SK-N-SH (cell line): ENCODE data around the gene ALDH3A1. TPM values are rescaled to one million over a fixed set of nuclear protein-coding genes. Genes with fewer than 3 reads are reported as not detected.

Source experiments
- CTCF ChIA-PET: fragments of 300-600, 350-600 bp; formaldehyde crosslinking; extraction: SDS; loops from one replicate; lab custom pipeline; 2021; lab: Yijun Ruan, JAX
- POLR2A ChIA-PET: fragments of 350-600 bp; sonication (Branson Sonifier 250); formaldehyde crosslinking; extraction: SDS; loops from one replicate; lab custom pipeline; 2020; ENCODE audit warnings: antibody characterized with exemption, inconsistent platforms; lab: Yijun Ruan, JAX
- DNase-seq: peaks from one replicate; pipeline ENCODE4 v3.0.0; 2012
- H2AFZ ChIP-seq: fragments of 200-600 bp; sonication (generic); 2 replicates; pipeline ENCODE4 v1.8.1; 2016; ENCODE audit warnings: antibody characterized with exemption, mild to moderate bottlenecking, low read depth
- H3F3A ChIP-seq: fragments of 200-600 bp; sonication (generic); replicated peaks from 2 replicates; pipeline ENCODE3; 2016; ENCODE audit warnings: antibody characterized with exemption, mild to moderate bottlenecking; ENCODE audit not compliant: insufficient read depth
- H3K27ac ChIP-seq, 2 experiments: fragments of 200-500 bp in 1 of 2; fragments of 200-600 bp in 1 of 2; sonication (Bioruptor generic) in 1 of 2; sonication (generic), shearing (Covaris generic) in 1 of 2; 2 replicates each; pipeline versions ENCODE4 v1.5.1 to v1.6.1; 2014 to 2016; ENCODE audit warnings: low read depth in 2 of 2, inconsistent platforms in 1 of 2, low read length in 1 of 2, mild to moderate bottlenecking in 1 of 2, mixed read lengths in 1 of 2
- H3K27me3 ChIP-seq: fragments of 200-600 bp; sonication (generic), shearing (Covaris generic); 2 replicates; pipeline ENCODE4 v1.6.1; 2016; ENCODE audit warnings: mixed run types; ENCODE audit not compliant: insufficient read depth
- H3K36me3 ChIP-seq, 2 experiments: fragments of 200-500 bp in 1 of 2; fragments of 200-600 bp in 1 of 2; sonication (Bioruptor generic) in 1 of 2; sonication (generic) in 1 of 2; replicated peaks in 1 of 2; 2 replicates each; pipeline versions ENCODE3 to v1.5.1; 2014 to 2016; ENCODE audit warnings: low read length in 1 of 2, mild to moderate bottlenecking in 1 of 2; ENCODE audit not compliant: insufficient read depth in 2 of 2, control insufficient read depth in 1 of 2
- H3K4me1 ChIP-seq, 2 experiments: fragments of 200-500 bp in 1 of 2; fragments of 200-600 bp in 1 of 2; sonication (Bioruptor generic) in 1 of 2; sonication (generic), shearing (Covaris generic) in 1 of 2; 2 replicates each; pipeline versions ENCODE4 v1.5.1 to v1.6.1; 2014 to 2016; ENCODE audit warnings: low read depth in 1 of 2, low read length in 1 of 2, mixed run types in 1 of 2; ENCODE audit not compliant: insufficient read depth in 2 of 2, control insufficient read depth in 1 of 2
- H3K4me2 ChIP-seq: fragments of 200-600 bp; sonication (generic), shearing (Covaris generic); 2 replicates; pipeline ENCODE4 v1.6.1; 2017; ENCODE audit warnings: mixed run types
- H3K4me3 ChIP-seq, 2 experiments: fragments of 200-500 bp in 1 of 2; fragments of 200-600 bp in 1 of 2; sonication (Bioruptor generic) in 1 of 2; sonication (generic), shearing (Covaris generic) in 1 of 2; 2 replicates each; pipeline versions ENCODE4 v1.5.1 to v1.8.1; 2014 to 2016; ENCODE audit warnings: low read depth in 2 of 2, inconsistent platforms in 1 of 2, low read length in 1 of 2, mild to moderate bottlenecking in 1 of 2, mixed read lengths in 1 of 2, moderate library complexity in 1 of 2
- H3K79me2 ChIP-seq: fragments of 200-600 bp; sonication (generic); 2 replicates; pipeline ENCODE4 v1.8.1; 2017; ENCODE audit warnings: mild to moderate bottlenecking; ENCODE audit not compliant: insufficient read depth
- H3K9ac ChIP-seq: fragments of 200-600 bp; sonication (generic); 2 replicates; pipeline ENCODE4 v1.6.1; 2017; ENCODE audit warnings: mixed run types
- H3K9me2 ChIP-seq: fragments of 200-600 bp; sonication (generic); 2 replicates; pipeline ENCODE4 v1.6.1; 2017; ENCODE audit warnings: mixed run types
- H3K9me3 ChIP-seq: fragments of 200-600 bp; sonication (generic); 2 replicates; pipeline ENCODE4 v1.6.1; 2017; ENCODE audit warnings: mixed run types, mild to moderate bottlenecking, moderate library complexity
- H4K20me1 ChIP-seq: fragments of 200-600 bp; sonication (generic); 2 replicates; pipeline ENCODE4 v1.6.1; 2017; ENCODE audit warnings: mild to moderate bottlenecking, mixed run types; ENCODE audit not compliant: insufficient read depth
- ELF1 ChIP-seq: IDR thresholded peaks from 2 replicates; pipeline ENCODE4 v1.4.0; 2012
- FOXM1 ChIP-seq: IDR thresholded peaks from 2 replicates; pipeline ENCODE4 v1.4.0; 2012; ENCODE audit warnings: low read depth, mild to moderate bottlenecking
- JUND ChIP-seq: IDR thresholded peaks from 2 replicates; pipeline ENCODE4 v1.4.0; 2012
- MEF2A ChIP-seq: IDR thresholded peaks from 2 replicates; pipeline ENCODE4 v1.4.0; 2012; ENCODE audit warnings: low read depth, borderline replicate concordance
- NFIC ChIP-seq: IDR thresholded peaks from 2 replicates; pipeline ENCODE4 v1.4.0; 2012; ENCODE audit warnings: borderline replicate concordance
- NRF1 ChIP-seq: IDR thresholded peaks from 2 replicates; pipeline ENCODE4 v1.6.1; 2012; ENCODE audit warnings: low read depth, mild to moderate bottlenecking, low read length
- POLR2AphosphoS5 ChIP-seq: IDR thresholded peaks from 2 replicates; pipeline ENCODE4 v1.6.1; 2012; ENCODE audit warnings: low read depth, low read length
- RAD21 ChIP-seq: IDR thresholded peaks from 2 replicates; pipeline ENCODE4 v1.6.1; 2012; ENCODE audit warnings: mild to moderate bottlenecking, low read length
- RCOR1 ChIP-seq: fragments of 150-350 bp; IDR thresholded peaks from 2 replicates; pipeline ENCODE4 v1.6.1; 2017; ENCODE audit warnings: antibody characterized with exemption, low read length
- RFX5 ChIP-seq: IDR thresholded peaks from 2 replicates; pipeline ENCODE4 v1.6.1; 2012; ENCODE audit warnings: mild to moderate bottlenecking, improper control_type of control experiment, low read length
- TAF1 ChIP-seq: IDR thresholded peaks from 2 replicates; pipeline ENCODE4 v1.6.1; 2012; ENCODE audit warnings: low read depth, mild to moderate bottlenecking, low read length, moderate library complexity, borderline replicate concordance
- WGBS: methylation state at CpG from one replicate; pipeline ENCODE4 v1.1.6; 2017; ENCODE audit warnings: low lambda C conversion rate; 5-methylcytosine and 5-hydroxymethylcytosine counted together
- polyA plus RNA-seq, 3 experiments: library from polyadenylated mRNA; depleted of rRNA; stranded (reverse); fragments of >200 nt; gene quantifications; 2 replicates each; pipeline ENCODE4 v1.2.3, GENCODE V29; 2012
- TF ChIP-seq, protein P1 (sequence below): IDR thresholded peaks from 2 replicates; pipeline ENCODE4 v1.4.0; 2012; ENCODE audit warnings: low read depth, borderline replicate concordance
- TF ChIP-seq, protein P2 (sequence below): IDR thresholded peaks from 2 replicates; pipeline ENCODE4; 2012
- TF ChIP-seq, protein P3 (sequence below): fragments of 200-600 bp; sonication (generic); IDR thresholded peaks from 2 replicates; pipeline ENCODE4 v1.6.1; 2017; ENCODE audit warnings: antibody characterized with exemption, mild to moderate bottlenecking, moderate library complexity
- TF ChIP-seq, protein P4 (sequence below): IDR thresholded peaks from 2 replicates; pipeline ENCODE4 v1.4.0; 2012; ENCODE audit warnings: low read depth, borderline replicate concordance

ALDH3A1 gene
- polyA plus RNA-seq, 1 of the 3 experiments (the other 2 are of a cell fraction), result 0.79 TPM

DNA sequence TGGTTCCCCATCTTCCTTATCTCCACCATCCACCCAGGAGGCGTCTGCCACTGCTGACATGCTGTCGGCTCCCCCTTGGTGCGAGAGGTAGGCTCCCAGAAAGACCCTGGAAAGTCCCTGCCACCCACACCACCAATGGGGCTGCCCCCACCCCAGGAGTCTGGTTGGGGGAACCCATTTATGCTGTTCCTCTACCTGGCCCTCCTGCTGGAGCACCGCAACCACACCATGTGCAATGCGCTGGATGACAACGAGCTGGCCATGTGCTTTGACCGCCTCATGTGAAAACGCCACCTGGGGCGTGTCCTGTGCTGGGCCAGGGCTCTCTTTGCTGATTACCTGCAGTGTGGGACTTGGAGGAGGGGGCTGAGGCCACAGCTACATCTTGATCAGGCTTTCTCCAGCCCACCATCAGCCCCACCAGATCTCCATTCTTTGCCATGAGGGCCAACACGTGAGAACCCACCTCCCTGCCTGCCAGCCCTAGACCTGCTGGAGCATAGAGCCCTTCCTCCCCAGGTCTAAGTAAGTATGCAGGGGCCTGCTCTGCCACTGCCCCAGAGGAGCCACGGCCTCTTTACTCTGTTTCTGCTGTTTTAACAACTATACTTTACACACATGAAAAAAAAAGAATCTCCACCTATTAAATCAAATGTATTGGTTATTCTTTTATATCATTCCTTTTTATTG, 7.9 kb upstream of the ALDH3A1 start:
- TF ChIP-seq RAD21 (no peak), FOXM1 (no peak), MEF2A (no peak), NRF1 (no peak), ELF1 (no peak), RFX5 (no peak), NFIC (no peak), TAF1 (no peak), JUND (no peak), RCOR1 (no peak), POLR2AphosphoS5 (no peak)
- TF ChIP-seq, protein P1, sequence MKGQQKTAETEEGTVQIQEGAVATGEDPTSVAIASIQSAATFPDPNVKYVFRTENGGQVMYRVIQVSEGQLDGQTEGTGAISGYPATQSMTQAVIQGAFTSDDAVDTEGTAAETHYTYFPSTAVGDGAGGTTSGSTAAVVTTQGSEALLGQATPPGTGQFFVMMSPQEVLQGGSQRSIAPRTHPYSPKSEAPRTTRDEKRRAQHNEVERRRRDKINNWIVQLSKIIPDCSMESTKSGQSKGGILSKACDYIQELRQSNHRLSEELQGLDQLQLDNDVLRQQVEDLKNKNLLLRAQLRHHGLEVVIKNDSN, result no peak
- TF ChIP-seq, protein P2, sequence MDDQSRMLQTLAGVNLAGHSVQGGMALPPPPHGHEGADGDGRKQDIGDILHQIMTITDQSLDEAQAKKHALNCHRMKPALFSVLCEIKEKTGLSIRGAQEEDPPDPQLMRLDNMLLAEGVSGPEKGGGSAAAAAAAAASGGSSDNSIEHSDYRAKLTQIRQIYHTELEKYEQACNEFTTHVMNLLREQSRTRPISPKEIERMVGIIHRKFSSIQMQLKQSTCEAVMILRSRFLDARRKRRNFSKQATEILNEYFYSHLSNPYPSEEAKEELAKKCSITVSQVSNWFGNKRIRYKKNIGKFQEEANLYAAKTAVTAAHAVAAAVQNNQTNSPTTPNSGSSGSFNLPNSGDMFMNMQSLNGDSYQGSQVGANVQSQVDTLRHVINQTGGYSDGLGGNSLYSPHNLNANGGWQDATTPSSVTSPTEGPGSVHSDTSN, result no peak
- TF ChIP-seq, protein P3, sequence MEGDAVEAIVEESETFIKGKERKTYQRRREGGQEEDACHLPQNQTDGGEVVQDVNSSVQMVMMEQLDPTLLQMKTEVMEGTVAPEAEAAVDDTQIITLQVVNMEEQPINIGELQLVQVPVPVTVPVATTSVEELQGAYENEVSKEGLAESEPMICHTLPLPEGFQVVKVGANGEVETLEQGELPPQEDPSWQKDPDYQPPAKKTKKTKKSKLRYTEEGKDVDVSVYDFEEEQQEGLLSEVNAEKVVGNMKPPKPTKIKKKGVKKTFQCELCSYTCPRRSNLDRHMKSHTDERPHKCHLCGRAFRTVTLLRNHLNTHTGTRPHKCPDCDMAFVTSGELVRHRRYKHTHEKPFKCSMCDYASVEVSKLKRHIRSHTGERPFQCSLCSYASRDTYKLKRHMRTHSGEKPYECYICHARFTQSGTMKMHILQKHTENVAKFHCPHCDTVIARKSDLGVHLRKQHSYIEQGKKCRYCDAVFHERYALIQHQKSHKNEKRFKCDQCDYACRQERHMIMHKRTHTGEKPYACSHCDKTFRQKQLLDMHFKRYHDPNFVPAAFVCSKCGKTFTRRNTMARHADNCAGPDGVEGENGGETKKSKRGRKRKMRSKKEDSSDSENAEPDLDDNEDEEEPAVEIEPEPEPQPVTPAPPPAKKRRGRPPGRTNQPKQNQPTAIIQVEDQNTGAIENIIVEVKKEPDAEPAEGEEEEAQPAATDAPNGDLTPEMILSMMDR, result no peak
- TF ChIP-seq, protein P4, sequence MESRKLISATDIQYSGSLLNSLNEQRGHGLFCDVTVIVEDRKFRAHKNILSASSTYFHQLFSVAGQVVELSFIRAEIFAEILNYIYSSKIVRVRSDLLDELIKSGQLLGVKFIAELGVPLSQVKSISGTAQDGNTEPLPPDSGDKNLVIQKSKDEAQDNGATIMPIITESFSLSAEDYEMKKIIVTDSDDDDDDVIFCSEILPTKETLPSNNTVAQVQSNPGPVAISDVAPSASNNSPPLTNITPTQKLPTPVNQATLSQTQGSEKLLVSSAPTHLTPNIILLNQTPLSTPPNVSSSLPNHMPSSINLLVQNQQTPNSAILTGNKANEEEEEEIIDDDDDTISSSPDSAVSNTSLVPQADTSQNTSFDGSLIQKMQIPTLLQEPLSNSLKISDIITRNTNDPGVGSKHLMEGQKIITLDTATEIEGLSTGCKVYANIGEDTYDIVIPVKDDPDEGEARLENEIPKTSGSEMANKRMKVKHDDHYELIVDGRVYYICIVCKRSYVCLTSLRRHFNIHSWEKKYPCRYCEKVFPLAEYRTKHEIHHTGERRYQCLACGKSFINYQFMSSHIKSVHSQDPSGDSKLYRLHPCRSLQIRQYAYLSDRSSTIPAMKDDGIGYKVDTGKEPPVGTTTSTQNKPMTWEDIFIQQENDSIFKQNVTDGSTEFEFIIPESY, result no peak
- DNase-seq, result no peak
- Histone ChIP-seq H3K4me1 (peaks cover 10 to 18% of the 10 kb centered on the region in 2 experiments; a peak in 3 of 4 replicates), H3F3A (peaks cover 16% of the 10 kb centered on the region), H3K9me3 (no peaks in the 10 kb centered on the region), H3K4me3 (no peak overlapping the region), H3K27me3 (no peaks in the 10 kb centered on the region), H3K27ac (no peak overlapping the region), H3K79me2 (no peaks in the 10 kb centered on the region), H3K4me2 (no peak overlapping the region), H3K9me2 (no peaks in the 10 kb centered on the region), H3K9ac (no peak overlapping the region), H3K36me3 (no peaks in the 10 kb centered on the region), H4K20me1 (no peaks in the 10 kb centered on the region), H2AFZ (no peak overlapping the region)
- POLR2A ChIA-PET, result no interaction called here
- 95% methylated on average over 11 of the region's 11 CpGs for WGBS
- CTCF ChIA-PET, result interaction anchor here (0.9 to 4.7 kb wide), 7 partner anchors 9 to 393 kb away, joined by 3 to 48 read pairs (median 4); partner anchors contain the start of gene B9D1
